PFSK-1 (cell line): ENCODE measurements around the gene CEP41.

Experiments used
- FOXP2 ChIP-seq: optimal IDR thresholded peaks from 2 replicates; pipeline ENCODE3; 2011; ENCODE audit warnings: borderline replicate concordance, control low read depth, inconsistent platforms; ENCODE audit not compliant: insufficient read depth; ENCODE audit errors: extremely low read length, extremely low read depth
- POLR2AphosphoS5 ChIP-seq: IDR thresholded peaks from 2 replicates; pipeline ENCODE4 v1.6.1; 2012; ENCODE audit warnings: low read depth, mild to moderate bottlenecking, control low read depth, low read length, moderate library complexity
- REST ChIP-seq, 2 experiments: IDR thresholded peaks; 2 replicates each; pipeline versions ENCODE4 v1.6.1 to v1.8.0; 2011 to 2012; ENCODE audit warnings: low read depth in 2 of 2, low read length in 2 of 2, control low read depth in 1 of 2, inconsistent platforms in 1 of 2, mild to moderate bottlenecking in 1 of 2, moderate library complexity in 1 of 2; ENCODE audit not compliant: insufficient read depth in 1 of 2
- SIN3A ChIP-seq: IDR thresholded peaks from 2 replicates; pipeline ENCODE4 v1.6.1; 2012; ENCODE audit warnings: mild to moderate bottlenecking, low read length, moderate library complexity, borderline replicate concordance; ENCODE audit not compliant: insufficient read depth
- TAF1 ChIP-seq: IDR thresholded peaks from 2 replicates; pipeline ENCODE4 v1.6.1; 2012; ENCODE audit warnings: low read length, control low read depth, borderline replicate concordance; ENCODE audit not compliant: insufficient read depth

- TF ChIP-seq TAF1: no peak
- TF ChIP-seq REST (IDR thresholded peaks at IDR 0.05; ENCODE audit: insufficient read depth in 1 of 2, low read depth in 2 of 2, low read length in 2 of 2): no peak
- no peak for TF ChIP-seq POLR2AphosphoS5
- TF ChIP-seq SIN3A: no peak
- no peak for TF ChIP-seq FOXP2
Observed at GRCh38 chr7:130430115-130430514, 10.7 kb downstream of the CEP41 start.
